ENCODE results near the gene FFAR4. TPM values are rescaled to one million over a fixed set of nuclear protein-coding genes. Genes with fewer than 3 reads are reported as not detected.

The FFAR4 gene
- total and polyA plus RNA-seq, 2 experiments from 2014 or later, result 0.06 TPM; not detected in 1

DNA sequence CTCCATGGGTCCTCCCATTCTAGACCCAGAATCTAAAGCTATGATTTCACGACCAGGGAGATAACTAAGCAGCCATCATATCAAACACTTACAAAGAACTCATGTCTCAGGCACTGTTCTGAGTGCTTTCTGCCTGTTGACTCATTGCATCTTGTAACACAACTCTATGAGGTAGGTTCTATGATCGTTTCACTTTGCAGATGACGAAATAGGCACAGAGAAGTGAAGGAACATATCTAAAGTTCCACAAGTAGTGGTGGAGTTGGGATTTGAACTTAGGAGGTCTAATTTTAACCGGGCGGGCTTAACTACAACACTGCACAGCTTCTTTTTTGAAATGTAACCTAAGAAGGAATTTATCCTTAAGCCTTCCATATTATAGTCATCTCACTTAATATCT is 31.7 kb downstream of the FFAR4 start (continued):
- TF ChIP-seq, protein P1, sequence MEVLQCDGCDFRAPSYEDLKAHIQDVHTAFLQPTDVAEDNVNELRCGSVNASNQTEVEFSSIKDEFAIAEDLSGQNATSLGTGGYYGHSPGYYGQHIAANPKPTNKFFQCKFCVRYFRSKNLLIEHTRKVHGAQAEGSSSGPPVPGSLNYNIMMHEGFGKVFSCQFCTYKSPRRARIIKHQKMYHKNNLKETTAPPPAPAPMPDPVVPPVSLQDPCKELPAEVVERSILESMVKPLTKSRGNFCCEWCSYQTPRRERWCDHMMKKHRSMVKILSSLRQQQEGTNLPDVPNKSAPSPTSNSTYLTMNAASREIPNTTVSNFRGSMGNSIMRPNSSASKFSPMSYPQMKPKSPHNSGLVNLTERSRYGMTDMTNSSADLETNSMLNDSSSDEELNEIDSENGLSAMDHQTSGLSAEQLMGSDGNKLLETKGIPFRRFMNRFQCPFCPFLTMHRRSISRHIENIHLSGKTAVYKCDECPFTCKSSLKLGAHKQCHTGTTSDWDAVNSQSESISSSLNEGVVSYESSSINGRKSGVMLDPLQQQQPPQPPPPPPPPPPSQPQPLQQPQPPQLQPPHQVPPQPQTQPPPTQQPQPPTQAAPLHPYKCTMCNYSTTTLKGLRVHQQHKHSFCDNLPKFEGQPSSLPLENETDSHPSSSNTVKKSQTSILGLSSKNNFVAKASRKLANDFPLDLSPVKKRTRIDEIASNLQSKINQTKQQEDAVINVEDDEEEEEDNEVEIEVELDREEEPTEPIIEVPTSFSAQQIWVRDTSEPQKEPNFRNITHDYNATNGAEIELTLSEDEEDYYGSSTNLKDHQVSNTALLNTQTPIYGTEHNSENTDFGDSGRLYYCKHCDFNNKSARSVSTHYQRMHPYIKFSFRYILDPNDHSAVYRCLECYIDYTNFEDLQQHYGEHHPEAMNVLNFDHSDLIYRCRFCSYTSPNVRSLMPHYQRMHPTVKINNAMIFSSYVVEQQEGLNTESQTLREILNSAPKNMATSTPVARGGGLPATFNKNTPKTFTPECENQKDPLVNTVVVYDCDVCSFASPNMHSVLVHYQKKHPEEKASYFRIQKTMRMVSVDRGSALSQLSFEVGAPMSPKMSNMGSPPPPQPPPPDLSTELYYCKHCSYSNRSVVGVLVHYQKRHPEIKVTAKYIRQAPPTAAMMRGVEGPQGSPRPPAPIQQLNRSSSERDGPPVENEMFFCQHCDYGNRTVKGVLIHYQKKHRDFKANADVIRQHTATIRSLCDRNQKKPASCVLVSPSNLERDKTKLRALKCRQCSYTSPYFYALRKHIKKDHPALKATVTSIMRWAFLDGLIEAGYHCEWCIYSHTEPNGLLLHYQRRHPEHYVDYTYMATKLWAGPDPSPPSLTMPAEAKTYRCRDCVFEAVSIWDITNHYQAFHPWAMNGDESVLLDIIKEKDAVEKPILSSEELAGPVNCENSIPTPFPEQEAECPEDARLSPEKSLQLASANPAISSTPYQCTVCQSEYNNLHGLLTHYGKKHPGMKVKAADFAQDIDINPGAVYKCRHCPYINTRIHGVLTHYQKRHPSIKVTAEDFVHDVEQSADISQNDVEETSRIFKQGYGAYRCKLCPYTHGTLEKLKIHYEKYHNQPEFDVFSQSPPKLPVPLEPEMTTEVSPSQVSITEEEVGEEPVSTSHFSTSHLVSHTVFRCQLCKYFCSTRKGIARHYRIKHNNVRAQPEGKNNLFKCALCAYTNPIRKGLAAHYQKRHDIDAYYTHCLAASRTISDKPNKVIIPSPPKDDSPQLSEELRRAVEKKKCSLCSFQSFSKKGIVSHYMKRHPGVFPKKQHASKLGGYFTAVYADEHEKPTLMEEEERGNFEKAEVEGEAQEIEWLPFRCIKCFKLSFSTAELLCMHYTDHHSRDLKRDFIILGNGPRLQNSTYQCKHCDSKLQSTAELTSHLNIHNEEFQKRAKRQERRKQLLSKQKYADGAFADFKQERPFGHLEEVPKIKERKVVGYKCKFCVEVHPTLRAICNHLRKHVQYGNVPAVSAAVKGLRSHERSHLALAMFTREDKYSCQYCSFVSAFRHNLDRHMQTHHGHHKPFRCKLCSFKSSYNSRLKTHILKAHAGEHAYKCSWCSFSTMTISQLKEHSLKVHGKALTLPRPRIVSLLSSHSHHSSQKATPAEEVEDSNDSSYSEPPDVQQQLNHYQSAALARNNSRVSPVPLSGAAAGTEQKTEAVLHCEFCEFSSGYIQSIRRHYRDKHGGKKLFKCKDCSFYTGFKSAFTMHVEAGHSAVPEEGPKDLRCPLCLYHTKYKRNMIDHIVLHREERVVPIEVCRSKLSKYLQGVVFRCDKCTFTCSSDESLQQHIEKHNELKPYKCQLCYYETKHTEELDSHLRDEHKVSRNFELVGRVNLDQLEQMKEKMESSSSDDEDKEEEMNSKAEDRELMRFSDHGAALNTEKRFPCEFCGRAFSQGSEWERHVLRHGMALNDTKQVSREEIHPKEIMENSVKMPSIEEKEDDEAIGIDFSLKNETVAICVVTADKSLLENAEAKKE (CRISPR knock-in tag; IDR thresholded peaks at IDR 0.05), result no peak
- TF ChIP-seq, protein P2, sequence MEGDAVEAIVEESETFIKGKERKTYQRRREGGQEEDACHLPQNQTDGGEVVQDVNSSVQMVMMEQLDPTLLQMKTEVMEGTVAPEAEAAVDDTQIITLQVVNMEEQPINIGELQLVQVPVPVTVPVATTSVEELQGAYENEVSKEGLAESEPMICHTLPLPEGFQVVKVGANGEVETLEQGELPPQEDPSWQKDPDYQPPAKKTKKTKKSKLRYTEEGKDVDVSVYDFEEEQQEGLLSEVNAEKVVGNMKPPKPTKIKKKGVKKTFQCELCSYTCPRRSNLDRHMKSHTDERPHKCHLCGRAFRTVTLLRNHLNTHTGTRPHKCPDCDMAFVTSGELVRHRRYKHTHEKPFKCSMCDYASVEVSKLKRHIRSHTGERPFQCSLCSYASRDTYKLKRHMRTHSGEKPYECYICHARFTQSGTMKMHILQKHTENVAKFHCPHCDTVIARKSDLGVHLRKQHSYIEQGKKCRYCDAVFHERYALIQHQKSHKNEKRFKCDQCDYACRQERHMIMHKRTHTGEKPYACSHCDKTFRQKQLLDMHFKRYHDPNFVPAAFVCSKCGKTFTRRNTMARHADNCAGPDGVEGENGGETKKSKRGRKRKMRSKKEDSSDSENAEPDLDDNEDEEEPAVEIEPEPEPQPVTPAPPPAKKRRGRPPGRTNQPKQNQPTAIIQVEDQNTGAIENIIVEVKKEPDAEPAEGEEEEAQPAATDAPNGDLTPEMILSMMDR (conservative IDR thresholded peaks at IDR 0.05; ENCODE audit: low read depth in 2 of 2), result no peak
- TF ChIP-seq POLR2AphosphoS5 (IDR thresholded peaks at IDR 0.05; ENCODE audit: low read depth), result no peak

DNA sequence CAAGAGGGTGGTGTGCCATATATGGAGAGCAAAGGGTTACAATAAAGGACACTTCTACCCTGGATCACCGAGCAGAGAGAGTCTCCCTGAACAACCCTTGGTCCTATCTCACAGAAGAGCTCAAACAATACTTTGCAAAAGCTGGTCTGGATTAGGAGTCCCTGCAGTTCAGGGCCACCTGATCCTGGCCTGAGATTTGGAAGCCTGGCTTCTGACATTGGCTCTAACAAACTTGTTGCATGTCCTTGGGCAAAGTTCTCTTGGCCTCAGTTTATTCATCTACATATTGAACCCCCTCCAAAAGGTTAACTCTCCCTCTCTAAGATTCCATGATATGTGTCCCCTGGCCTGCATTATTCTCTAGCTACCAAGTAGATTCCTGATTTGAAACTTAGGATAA is 32.9 kb downstream of the FFAR4 start:
- ATAC-seq (no peak), DNase-seq (ENCODE audit: low spot score) (no peak)
- no peak overlapping the region for H3K4me3 ChIP-seq
- H4K20me1 ChIP-seq (replicated peaks; ENCODE audit: insufficient read depth), result peaks cover 3% of the 10 kb centered on the region; the same call in 1 of the 2 replicates
- peaks cover 65% of the 10 kb centered on the region for H3K27me3 ChIP-seq (ENCODE audit: insufficient read depth)
- Mint-ChIP-seq H3K4me3 (no peak overlapping the region), H3K4me1 (peaks cover 11% of the 10 kb centered on the region), H3K27ac (no peak overlapping the region), H3K27me3 (ENCODE audit: insufficient read depth, low read depth, poor library complexity) (peaks cover 45% of the 10 kb centered on the region), H3K9me3 (no peaks in the 10 kb centered on the region), H3K36me3 (ENCODE audit: low read depth) (no peaks in the 10 kb centered on the region)
- H3K27ac ChIP-seq (ENCODE audit: low read depth), result no peak overlapping the region
- peaks cover 10% of the 10 kb centered on the region; the same call in 1 of the 2 replicates for H3K4me1 ChIP-seq (ENCODE audit: insufficient read depth)
- H3K4me2 ChIP-seq, result no peak overlapping the region
- H3F3A ChIP-seq (replicated peaks; ENCODE audit: low read depth), result no peaks in the 10 kb centered on the region
- no peaks in the 10 kb centered on the region for H3K9me2 ChIP-seq (ENCODE audit: insufficient read depth)
- no peaks in the 10 kb centered on the region for H3K79me2 ChIP-seq (replicated peaks; ENCODE audit: insufficient read depth)
- H3K36me3 ChIP-seq (ENCODE audit: insufficient read depth), result no peaks in the 10 kb centered on the region
- H2AFZ ChIP-seq, result no peak overlapping the region
- TF ChIP-seq, protein P3, sequence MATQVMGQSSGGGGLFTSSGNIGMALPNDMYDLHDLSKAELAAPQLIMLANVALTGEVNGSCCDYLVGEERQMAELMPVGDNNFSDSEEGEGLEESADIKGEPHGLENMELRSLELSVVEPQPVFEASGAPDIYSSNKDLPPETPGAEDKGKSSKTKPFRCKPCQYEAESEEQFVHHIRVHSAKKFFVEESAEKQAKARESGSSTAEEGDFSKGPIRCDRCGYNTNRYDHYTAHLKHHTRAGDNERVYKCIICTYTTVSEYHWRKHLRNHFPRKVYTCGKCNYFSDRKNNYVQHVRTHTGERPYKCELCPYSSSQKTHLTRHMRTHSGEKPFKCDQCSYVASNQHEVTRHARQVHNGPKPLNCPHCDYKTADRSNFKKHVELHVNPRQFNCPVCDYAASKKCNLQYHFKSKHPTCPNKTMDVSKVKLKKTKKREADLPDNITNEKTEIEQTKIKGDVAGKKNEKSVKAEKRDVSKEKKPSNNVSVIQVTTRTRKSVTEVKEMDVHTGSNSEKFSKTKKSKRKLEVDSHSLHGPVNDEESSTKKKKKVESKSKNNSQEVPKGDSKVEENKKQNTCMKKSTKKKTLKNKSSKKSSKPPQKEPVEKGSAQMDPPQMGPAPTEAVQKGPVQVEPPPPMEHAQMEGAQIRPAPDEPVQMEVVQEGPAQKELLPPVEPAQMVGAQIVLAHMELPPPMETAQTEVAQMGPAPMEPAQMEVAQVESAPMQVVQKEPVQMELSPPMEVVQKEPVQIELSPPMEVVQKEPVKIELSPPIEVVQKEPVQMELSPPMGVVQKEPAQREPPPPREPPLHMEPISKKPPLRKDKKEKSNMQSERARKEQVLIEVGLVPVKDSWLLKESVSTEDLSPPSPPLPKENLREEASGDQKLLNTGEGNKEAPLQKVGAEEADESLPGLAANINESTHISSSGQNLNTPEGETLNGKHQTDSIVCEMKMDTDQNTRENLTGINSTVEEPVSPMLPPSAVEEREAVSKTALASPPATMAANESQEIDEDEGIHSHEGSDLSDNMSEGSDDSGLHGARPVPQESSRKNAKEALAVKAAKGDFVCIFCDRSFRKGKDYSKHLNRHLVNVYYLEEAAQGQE (IDR thresholded peaks at IDR 0.05; ENCODE audit: unreplicated experiment), result no peak
- no peak for TF ChIP-seq JUNB (IDR thresholded peaks at IDR 0.05; ENCODE audit: unreplicated experiment)
- no peak for TF ChIP-seq NANOG (IDR thresholded peaks at IDR 0.05; ENCODE audit: borderline replicate concordance)
- TF ChIP-seq EZH2 (IDR thresholded peaks at IDR 0.05; ENCODE audit: low read depth, unreplicated experiment), result no peak
- TF ChIP-seq EZH2phosphoT487 (IDR thresholded peaks at IDR 0.05; ENCODE audit: unreplicated experiment), result no peak
